Panc1 (cell line): ENCODE data around the gene TSKU. TPM values are rescaled to one million over a fixed set of nuclear protein-coding genes. Genes with fewer than 3 reads are reported as not detected.
"Not testable (repeated sequence)": the region's sequence is repeated elsewhere in the genome, so short reads cannot be mapped to it uniquely, and the experiment has no call there.

Source experiments
- ATAC-seq: fragments of 200-7000 bp; cut with Tn5 transposase; 2 replicates; pipeline ENCODE4 v1.9.1; 2020; ENCODE audit warnings: mild to moderate bottlenecking, moderate library complexity
- Bru-seq: library from RNA; stranded (reverse); fragments of 400-500 nt; gene quantifications from one replicate; lab custom pipeline; 2021; lab: Mats Ljungman, UMichigan
- BruChase-seq, 2 experiments: library from RNA; stranded (reverse); fragments of 400-500 nt; gene quantifications; one replicate each; lab custom pipeline; 2021; lab: Mats Ljungman, UMichigan
- BruUV-seq: library from RNA; stranded (reverse); fragments of 400-500 nt; replicated peaks from 2 replicates; lab custom pipeline; 2021; lab: Mats Ljungman, UMichigan
- CTCF ChIA-PET: fragments of 300-600 bp; sonication (Branson Sonifier 250); formaldehyde crosslinking; loops from one replicate; lab custom pipeline; 2022; ENCODE audit warnings: antibody characterized with exemption; lab: Charles Lee
- POLR2A ChIA-PET: fragments of 300-600 bp; sonication (Branson Sonifier 250); formaldehyde crosslinking; loops from one replicate; lab custom pipeline; 2022; ENCODE audit warnings: antibody characterized with exemption; lab: Charles Lee
- DNase-seq: peaks from one replicate; pipeline ENCODE4 v3.0.0-alpha.2; 2010; ENCODE audit warnings: low read depth, low spot score
- H3K27ac ChIP-seq: 2 replicates; pipeline ENCODE4 v1.5.1; 2011; ENCODE audit warnings: mild to moderate bottlenecking, low read length, inconsistent platforms
- H3K27me3 ChIP-seq: fragments of 200-500 bp; sonication (Bioruptor generic); 2 replicates; pipeline ENCODE4 v1.6.0; 2014; ENCODE audit warnings: low read length, inconsistent platforms; ENCODE audit not compliant: control insufficient read depth, insufficient read depth
- H3K36me3 ChIP-seq: fragments of 200-500 bp; sonication (Bioruptor generic); 2 replicates; pipeline ENCODE4 v1.5.1; 2014; ENCODE audit warnings: inconsistent platforms, mild to moderate bottlenecking, low read length, moderate library complexity; ENCODE audit not compliant: control insufficient read depth, insufficient read depth
- H3K4me1 ChIP-seq: 2 replicates; pipeline ENCODE4 v1.5.1; 2011; ENCODE audit warnings: inconsistent platforms, mild to moderate bottlenecking, low read length, moderate library complexity; ENCODE audit not compliant: control insufficient read depth, insufficient read depth
- H3K4me3 ChIP-seq, 2 experiments: 2 replicates each; pipeline ENCODE4 v1.5.1; 2011 to 2012; ENCODE audit warnings: low read depth in 2 of 2, low read length in 2 of 2, mild to moderate bottlenecking in 2 of 2, inconsistent platforms in 1 of 2, moderate library complexity in 1 of 2
- H3K9me3 ChIP-seq: fragments of 200-500 bp; sonication (Bioruptor generic); 2 replicates; pipeline ENCODE4 v1.5.1; 2014; ENCODE audit warnings: low read depth, mild to moderate bottlenecking, inconsistent platforms, low read length, moderate library complexity; ENCODE audit not compliant: control insufficient read depth, insufficient read depth
- POLR2AphosphoS5 ChIP-seq: IDR thresholded peaks from 2 replicates; pipeline ENCODE4 v1.6.1; 2012; ENCODE audit warnings: mild to moderate bottlenecking, low read depth, low read length, moderate library complexity
- SIN3A ChIP-seq: IDR thresholded peaks from 2 replicates; pipeline ENCODE4 v1.6.1; 2012; ENCODE audit warnings: low read depth, mild to moderate bottlenecking, low read length, moderate library complexity, borderline replicate concordance; ENCODE audit not compliant: insufficient read depth
- TCF7L2 ChIP-seq: IDR thresholded peaks from 2 replicates; pipeline ENCODE4 v1.6.1; 2011; ENCODE audit warnings: mild to moderate bottlenecking, low read depth, low read length, inconsistent platforms
- in situ Hi-C: cut with HindIII; loops from 2 replicates; pipeline ENCODE4 v1.10.0; 2016; ENCODE audit warnings: low sequenced_read_pairs, low pct_unique_long_range_greater_than_20kb
- intact Hi-C: fragments of 100-400 bp; cut with micrococcal nuclease; formaldehyde crosslinking; loops from one replicate; pipeline ENCODE4 v1.10.0; 2022; ENCODE audit not compliant: unreplicated experiment
- long read RNA-seq: library from polyadenylated mRNA; unstranded; transcript quantifications from one replicate; pipeline ENCODE4 v2.0.0, GENCODE V29; 2021; ENCODE audit not compliant: unreplicated experiment
- polyA plus RNA-seq: library from polyadenylated mRNA; unstranded; fragments of >200 nt; gene quantifications from one replicate; pipeline ENCODE4 v1.2.1, GENCODE V29; 2012; ENCODE audit warnings: missing spikeins; ENCODE audit not compliant: insufficient read length
- total RNA-seq: library from RNA; stranded (reverse); gene quantifications from one replicate; pipeline ENCODE4 v1.2.1, GENCODE V29; 2021; ENCODE audit not compliant: unreplicated experiment
- TF ChIP-seq, protein P1 (sequence below): fragments of 450-650 bp; IDR thresholded peaks from 2 replicates; pipeline ENCODE4 v1.5.1; 2017; ENCODE audit warnings: mild to moderate bottlenecking
- TF ChIP-seq, protein P2 (sequence below), 2 experiments: IDR thresholded peaks; 2 replicates each; pipeline ENCODE4 v1.6.1; 2011 to 2012; ENCODE audit warnings: low read depth in 2 of 2, control low read depth in 1 of 2, low read length in 1 of 2, mild to moderate bottlenecking in 1 of 2, moderate library complexity in 1 of 2; ENCODE audit not compliant: insufficient read depth in 1 of 2

The TSKU gene, protein sequence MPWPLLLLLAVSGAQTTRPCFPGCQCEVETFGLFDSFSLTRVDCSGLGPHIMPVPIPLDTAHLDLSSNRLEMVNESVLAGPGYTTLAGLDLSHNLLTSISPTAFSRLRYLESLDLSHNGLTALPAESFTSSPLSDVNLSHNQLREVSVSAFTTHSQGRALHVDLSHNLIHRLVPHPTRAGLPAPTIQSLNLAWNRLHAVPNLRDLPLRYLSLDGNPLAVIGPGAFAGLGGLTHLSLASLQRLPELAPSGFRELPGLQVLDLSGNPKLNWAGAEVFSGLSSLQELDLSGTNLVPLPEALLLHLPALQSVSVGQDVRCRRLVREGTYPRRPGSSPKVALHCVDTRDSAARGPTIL
- total RNA-seq (31.4 TPM), Bru-seq, nascent RNA (percentile 70 among the genes with signal in this experiment), BruChase-seq, experiment 1, labeled RNA remaining after a 2-hour chase (percentile 70 among the genes with signal in this experiment), BruChase-seq, experiment 2, labeled RNA remaining after a 6-hour chase (percentile 61 among the genes with signal in this experiment)
- 44.7 TPM for polyA plus RNA-seq
- long read RNA-seq, transcript TSKU-201 (2 exons, 2,712 nt), result major isoform, 45 of 80 reads
- long read RNA-seq, partial matches to known transcripts, result 0 of 80 reads
- long read RNA-seq, other reads (novel, unspliced or antisense), result 35 of 80 reads

DNA sequence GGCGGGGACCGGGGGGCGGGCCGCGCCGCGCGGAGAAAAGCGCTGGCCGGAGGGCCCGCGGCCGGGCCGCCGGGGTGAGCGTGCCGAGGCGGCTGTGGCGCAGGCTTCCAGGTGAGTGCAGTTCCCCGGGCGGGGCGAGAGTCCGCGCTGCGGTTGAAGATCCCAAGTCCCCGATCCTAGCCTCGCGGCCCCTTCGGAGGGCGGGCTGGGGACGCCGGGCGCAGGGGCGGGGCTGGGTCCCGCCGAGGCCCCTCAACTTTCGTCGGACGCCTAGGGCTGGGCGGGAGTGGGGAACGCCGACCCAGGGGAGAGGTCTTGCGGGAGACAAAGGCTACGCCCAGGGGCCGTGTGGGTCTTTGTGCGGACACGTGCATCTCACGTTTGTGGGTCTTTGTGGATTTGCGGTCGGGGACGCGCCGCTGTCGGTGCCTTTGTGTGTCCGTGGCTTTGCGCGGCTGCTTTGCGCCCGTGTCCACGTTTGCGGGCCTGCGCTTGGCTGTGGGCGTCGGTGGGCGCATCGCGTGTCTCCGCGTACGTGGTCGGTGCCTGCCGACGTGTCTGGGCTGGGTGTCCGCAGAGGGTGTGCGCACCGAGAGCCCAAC, at the start of gene TSKU:
TSKU (plus strand) TSS at position 63 of the 602 bp plus-strand sequence. CDS start 12,261 bp downstream, outside the sequence.
- Histone ChIP-seq H3K4me1 (peaks cover 34% of the 10 kb centered on the region), H3K27me3 (no peaks in the 10 kb centered on the region), H3K9me3 (no peaks in the 10 kb centered on the region), H3K36me3 (no peaks in the 10 kb centered on the region; the same call in 1 of the 2 replicates), H3K27ac (peak within 1 kb of the TSS; percentile 81), H3K4me3 (peak within 1 kb of the TSS; percentile 76 to 78)
- peak; percentile 62 for ATAC-seq
- TF ChIP-seq SIN3A (peak; percentile 17; the same call in 1 of the 2 replicates), TCF7L2 (no peak; the same call in 1 of the 2 replicates), POLR2AphosphoS5 (0 out of 2 replicates have a peak, but pooled peaks have one; percentile 28)
- TF ChIP-seq, protein P1, sequence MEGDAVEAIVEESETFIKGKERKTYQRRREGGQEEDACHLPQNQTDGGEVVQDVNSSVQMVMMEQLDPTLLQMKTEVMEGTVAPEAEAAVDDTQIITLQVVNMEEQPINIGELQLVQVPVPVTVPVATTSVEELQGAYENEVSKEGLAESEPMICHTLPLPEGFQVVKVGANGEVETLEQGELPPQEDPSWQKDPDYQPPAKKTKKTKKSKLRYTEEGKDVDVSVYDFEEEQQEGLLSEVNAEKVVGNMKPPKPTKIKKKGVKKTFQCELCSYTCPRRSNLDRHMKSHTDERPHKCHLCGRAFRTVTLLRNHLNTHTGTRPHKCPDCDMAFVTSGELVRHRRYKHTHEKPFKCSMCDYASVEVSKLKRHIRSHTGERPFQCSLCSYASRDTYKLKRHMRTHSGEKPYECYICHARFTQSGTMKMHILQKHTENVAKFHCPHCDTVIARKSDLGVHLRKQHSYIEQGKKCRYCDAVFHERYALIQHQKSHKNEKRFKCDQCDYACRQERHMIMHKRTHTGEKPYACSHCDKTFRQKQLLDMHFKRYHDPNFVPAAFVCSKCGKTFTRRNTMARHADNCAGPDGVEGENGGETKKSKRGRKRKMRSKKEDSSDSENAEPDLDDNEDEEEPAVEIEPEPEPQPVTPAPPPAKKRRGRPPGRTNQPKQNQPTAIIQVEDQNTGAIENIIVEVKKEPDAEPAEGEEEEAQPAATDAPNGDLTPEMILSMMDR, result no peak
- TF ChIP-seq, protein P2, sequence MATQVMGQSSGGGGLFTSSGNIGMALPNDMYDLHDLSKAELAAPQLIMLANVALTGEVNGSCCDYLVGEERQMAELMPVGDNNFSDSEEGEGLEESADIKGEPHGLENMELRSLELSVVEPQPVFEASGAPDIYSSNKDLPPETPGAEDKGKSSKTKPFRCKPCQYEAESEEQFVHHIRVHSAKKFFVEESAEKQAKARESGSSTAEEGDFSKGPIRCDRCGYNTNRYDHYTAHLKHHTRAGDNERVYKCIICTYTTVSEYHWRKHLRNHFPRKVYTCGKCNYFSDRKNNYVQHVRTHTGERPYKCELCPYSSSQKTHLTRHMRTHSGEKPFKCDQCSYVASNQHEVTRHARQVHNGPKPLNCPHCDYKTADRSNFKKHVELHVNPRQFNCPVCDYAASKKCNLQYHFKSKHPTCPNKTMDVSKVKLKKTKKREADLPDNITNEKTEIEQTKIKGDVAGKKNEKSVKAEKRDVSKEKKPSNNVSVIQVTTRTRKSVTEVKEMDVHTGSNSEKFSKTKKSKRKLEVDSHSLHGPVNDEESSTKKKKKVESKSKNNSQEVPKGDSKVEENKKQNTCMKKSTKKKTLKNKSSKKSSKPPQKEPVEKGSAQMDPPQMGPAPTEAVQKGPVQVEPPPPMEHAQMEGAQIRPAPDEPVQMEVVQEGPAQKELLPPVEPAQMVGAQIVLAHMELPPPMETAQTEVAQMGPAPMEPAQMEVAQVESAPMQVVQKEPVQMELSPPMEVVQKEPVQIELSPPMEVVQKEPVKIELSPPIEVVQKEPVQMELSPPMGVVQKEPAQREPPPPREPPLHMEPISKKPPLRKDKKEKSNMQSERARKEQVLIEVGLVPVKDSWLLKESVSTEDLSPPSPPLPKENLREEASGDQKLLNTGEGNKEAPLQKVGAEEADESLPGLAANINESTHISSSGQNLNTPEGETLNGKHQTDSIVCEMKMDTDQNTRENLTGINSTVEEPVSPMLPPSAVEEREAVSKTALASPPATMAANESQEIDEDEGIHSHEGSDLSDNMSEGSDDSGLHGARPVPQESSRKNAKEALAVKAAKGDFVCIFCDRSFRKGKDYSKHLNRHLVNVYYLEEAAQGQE (IDR thresholded peaks at IDR 0.05; ENCODE audit: insufficient read depth in 1 of 2, low read depth in 2 of 2, low read length in 1 of 2), result no peak
- POLR2A ChIA-PET, result no interaction called here
- BruUV-seq, result no TSS peak
- CTCF ChIA-PET, result interaction anchor here (0.6 kb wide), 1 partner anchor 49 kb away, joined by 3 read pairs; no protein-coding TSS in a partner anchor
- in situ Hi-C loops, result no loop called here
- DNase-seq, result no peak
- intact Hi-C loops, result no loop called here

DNA sequence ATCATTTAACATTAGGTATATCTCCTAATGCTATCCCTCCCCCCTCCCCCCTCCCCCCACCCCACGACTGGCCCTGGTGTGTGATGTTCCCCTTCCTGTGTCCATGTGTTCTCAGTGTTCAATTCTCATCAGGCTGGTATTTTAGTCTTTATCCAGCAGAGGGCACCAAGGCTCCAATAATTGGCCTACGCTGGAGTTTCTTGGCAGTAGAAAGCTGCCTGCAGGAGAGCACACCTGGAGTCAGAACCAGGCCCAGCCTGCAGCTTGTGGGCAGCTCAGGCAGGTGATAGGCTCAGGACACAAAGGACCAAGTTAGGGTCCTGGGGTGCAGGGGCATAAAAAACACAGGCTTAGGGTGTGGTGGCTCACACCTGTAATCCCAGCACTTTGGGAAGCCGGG, 49.2 kb upstream of the TSKU start:
- H3K27ac ChIP-seq, H3K9me3 ChIP-seq, in situ Hi-C loops, H3K27me3 ChIP-seq, H3K4me3 ChIP-seq, H3K36me3 ChIP-seq, H3K4me1 ChIP-seq, BruUV-seq: not testable (repeated sequence)
- intact Hi-C loops, result loop anchor here (1.0 to 5.0 kb wide), 5 partner anchors 64 to 313 kb away; no protein-coding TSS in a partner anchor
- peak; percentile 88 for ATAC-seq
- ChIA-PET POLR2A (interaction anchor here (0.6 kb wide), 1 partner anchor 13 kb away, joined by 3 read pairs; no protein-coding TSS in a partner anchor), CTCF (interaction anchor here (0.5 to 3.6 kb wide), 11 partner anchors 9 to 357 kb away, joined by 3 to 49 read pairs (median 4); no protein-coding TSS in a partner anchor)
- TF ChIP-seq, protein P1, result peak; percentile 81
- peak; percentile 27 for DNase-seq
